ENCODE measurements around the gene SPOCK1.
"Not testable (repeated sequence)": the region's sequence is repeated elsewhere in the genome, so short reads cannot be mapped to it uniquely, and the experiment has no call there.

DNA sequence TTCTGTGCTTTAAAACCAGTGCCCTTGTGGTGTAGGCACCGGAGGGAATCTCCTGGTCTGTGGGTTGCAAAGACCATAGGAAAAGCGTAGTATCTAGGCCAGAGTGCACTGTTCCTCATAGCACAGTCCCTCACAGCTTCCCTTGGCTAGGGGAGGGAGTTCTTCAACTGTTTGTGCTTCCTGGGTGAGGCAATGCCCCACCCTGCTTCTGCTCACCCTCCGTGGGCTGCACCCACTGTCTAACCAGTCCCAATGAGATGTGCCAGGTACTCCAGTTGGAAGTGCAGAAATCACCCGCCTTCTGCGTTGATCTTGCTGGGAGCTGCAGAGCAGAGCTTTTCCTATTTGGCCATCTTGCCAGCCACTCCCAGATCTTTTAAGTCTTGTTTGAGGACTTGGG is 545.0 kb downstream of the SPOCK1 start:
- TF ChIP-seq POLR2AphosphoS5 (IDR thresholded peaks at IDR 0.05; ENCODE audit: borderline replicate concordance, low read depth, low read length); EZH2 (IDR thresholded peaks at IDR 0.05): not testable (repeated sequence)

Data from SK-N-MC (cell line).